Omental fat pad (tissue), 4 donors: Measurements from ENCODE around the gene TXK. TPM values are rescaled to one million over a fixed set of nuclear protein-coding genes. Genes with fewer than 3 reads are reported as not detected.

Experiments used
- ATAC-seq: fragments of 150-250 bp; one replicate; pipeline ENCODE4 v1.9.1; 2016; ENCODE audit warnings: mild to moderate bottlenecking, moderate library complexity; ENCODE audit not compliant: low FRiP score
- DNase-seq: peaks from one replicate; pipeline ENCODE4 v3.0.0-alpha.2; 2019; ENCODE audit warnings: low spot score
- CTCF ChIP-seq, 3 donors: fragments of 450-650 bp; IDR thresholded peaks; one replicate each; pipeline ENCODE4 v1.5.1; 2016 to 2017; ENCODE audit warnings: antibody characterized with exemption in 3 of 3, mild to moderate bottlenecking in 3 of 3, moderate library complexity in 2 of 3
- total RNA-seq, 4 donors: library from RNA; depleted of rRNA; stranded (reverse); fragments of >200 nt; gene quantifications; one replicate each; pipeline ENCODE4 v1.1.0, GENCODE V29; 2016

Gene TXK
- total RNA-seq, 4 donors from 2014 or later = 1.8 to 3.5 (median 2.8) TPM

DNA sequence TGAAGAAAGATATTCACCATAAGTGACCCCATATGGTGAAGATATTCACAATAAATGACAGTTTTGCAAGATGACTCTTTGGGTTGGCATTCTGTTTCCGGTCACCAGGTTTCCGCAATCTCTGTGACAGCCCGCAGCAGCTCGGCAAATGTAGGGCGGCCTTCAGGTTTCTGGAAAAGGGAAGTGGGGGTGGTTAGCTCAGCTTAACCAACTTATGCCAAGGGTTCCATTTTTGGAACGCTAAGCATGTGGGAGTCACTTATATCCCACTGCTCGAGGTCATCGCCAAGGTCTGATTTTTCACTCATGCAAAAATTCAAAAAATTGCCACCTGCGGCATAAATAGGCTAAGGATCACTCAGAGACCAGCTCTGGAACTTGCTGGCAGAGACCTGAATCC, 66.5 kb downstream of the TXK start:
- DNase-seq (no peak), ATAC-seq (no peak)
- TF ChIP-seq CTCF (IDR thresholded peaks at IDR 0.05) = no peak

DNA sequence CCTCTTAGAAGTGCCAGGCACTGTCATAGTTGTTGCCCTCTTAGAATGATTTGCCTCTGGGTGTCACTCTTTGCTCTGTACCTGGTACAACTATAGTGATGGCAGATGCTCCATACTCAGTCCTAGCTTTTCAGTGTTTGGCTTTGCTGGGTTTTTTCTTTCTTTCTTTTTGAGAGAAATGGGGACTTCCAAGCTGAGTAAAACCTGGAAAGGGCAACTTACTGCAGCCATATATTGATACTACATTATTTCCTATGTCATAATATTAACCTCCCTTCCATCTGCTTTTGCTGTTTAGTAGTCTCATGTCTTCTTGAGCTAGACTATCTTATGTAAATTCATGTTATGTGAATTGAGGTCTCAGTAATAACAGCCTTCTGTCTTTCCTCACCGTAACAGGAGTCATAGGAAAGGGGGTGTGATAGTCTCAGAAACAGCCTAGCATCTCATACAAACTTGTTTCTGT, 68.4 kb downstream of the TXK start:
- no peak for ATAC-seq
- no peak for TF ChIP-seq CTCF (IDR thresholded peaks at IDR 0.05)
- no peak for DNase-seq

DNA sequence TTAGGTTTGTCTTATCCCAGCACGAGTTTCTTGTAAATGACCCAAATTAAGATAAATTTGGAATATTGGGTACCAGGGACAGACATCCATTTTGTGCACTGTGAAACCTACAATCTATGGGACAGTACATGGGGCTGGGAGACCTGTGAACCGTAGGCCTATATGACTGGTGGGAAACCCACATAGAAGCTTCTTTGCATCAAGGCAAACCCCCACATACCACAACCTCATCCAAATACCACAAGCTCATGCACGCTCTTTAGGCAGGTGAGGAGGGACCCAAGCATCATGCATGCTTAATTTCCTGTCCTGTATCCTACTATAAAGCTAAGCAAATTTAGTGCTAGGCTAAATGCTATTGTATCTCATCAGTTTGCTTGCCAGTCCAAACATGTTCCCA, 69.7 kb downstream of the TXK start:
- ATAC-seq (no peak), DNase-seq (no peak)
- no peak for TF ChIP-seq CTCF (IDR thresholded peaks at IDR 0.05)

DNA sequence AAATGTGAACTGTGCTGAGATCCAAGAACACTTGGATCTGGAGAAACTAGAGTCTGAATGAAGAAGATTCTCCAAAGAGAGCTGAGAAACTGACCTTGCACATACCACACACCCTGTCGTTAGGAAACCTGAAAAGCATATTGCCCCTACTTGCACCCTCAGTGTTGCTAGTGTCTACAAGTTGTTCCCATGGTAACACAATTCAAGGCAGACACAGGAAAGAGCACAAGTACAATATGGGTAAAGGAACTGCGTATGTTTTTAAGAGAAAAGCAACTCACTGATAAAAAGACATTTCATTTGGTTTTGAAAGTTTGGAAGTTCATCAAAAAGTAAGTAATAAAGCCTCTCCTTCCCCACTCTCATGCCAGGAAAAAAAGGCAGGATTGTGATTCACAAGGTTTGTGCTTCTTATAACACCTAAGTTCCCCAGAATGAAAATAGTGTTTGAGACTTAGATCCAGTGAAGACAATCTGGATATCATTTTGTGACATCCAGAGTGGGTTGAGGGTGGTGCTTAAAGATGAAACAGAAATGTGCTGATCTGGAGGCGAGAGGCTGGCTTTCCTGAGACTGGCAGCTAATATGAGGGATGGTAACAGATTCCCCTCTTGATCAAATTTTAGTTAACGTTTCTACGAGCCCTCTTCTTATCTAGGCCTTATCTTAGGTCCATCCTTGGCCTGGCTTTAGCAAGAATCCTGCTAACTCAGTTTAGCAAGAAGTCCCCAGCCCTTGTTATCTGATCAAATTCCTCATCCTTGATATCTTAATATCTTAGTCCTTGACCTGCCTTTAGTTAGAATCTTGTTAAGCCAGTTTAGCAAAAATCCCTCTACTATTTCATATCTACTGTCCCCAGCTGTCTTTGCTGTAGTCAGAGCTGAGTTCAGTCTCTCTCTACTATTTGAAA, 75.2 kb downstream of the TXK start:
- ATAC-seq (no peak), DNase-seq (no peak)
- no peak for TF ChIP-seq CTCF (IDR thresholded peaks at IDR 0.05)

DNA sequence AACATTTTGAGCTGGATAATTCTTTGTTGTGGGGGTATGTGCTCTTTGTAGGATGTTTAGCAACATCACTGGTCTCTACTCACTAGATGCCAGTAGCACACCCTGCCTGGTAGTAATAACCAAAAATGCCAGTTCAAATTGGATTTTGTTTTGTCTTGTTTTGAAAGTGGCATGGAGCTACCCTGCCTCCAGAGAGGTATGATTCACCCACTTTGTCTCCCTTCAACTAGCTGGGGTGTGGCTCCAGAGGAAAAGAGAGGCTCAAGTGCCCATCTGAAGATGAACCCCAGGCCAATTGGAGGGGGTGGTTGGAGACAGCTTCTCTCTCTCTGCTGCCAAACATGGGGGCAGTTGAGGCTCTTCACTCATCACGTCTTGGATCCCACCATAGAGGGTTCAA, 83.0 kb downstream of the TXK start:
- no peak for DNase-seq
- no peak for TF ChIP-seq CTCF (IDR thresholded peaks at IDR 0.05)
- no peak for ATAC-seq

DNA sequence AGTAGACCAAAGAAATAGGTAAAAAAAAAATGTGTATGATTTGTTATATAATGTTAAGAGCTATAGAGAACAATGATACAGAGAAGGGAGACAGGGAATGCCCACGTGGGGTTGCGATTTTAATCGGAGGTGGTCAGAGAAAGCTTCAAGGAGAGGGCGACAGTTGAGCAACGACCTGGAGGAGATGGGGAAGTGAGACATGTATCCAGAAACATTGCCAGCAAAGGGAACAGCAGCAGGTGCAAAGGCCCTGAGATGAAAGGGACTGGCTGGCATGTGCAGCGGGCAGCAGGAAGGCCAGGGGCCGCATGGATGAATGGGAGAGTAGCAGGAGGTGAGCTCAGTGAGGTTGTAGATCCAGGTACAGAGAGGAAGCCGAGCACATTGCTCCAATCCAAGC, 84.6 kb downstream of the TXK start:
- ATAC-seq = no peak
- no peak for TF ChIP-seq CTCF (IDR thresholded peaks at IDR 0.05)
- DNase-seq = no peak

GRCh38 chr4:48047896-48048295, 86.2 kb downstream of the TXK start:
- no peak for TF ChIP-seq CTCF (IDR thresholded peaks at IDR 0.05)
- no peak for DNase-seq
- ATAC-seq = no peak
